Colonic mucosa (tissue), 4 donors: ENCODE data around the gene WNT9B. TPM values are rescaled to one million over a fixed set of nuclear protein-coding genes. Genes with fewer than 3 reads are reported as not detected.

Experiments used
- DNase-seq: peaks from one replicate; pipeline ENCODE4 v3.0.0-alpha.2; 2020
- H3K27ac ChIP-seq: fragments of 200-600 bp; one replicate; pipeline ENCODE4 v1.8.0; 2021
- H3K27me3 ChIP-seq: fragments of 200-600 bp; one replicate; pipeline ENCODE4 v1.8.0; 2021
- H3K36me3 ChIP-seq: fragments of 200-600 bp; one replicate; pipeline ENCODE4 v1.8.0; 2021
- H3K4me1 ChIP-seq: fragments of 200-600 bp; one replicate; pipeline ENCODE4 v1.8.0; 2021; ENCODE audit warnings: mild to moderate bottlenecking
- H3K4me3 ChIP-seq: fragments of 200-600 bp; one replicate; pipeline ENCODE4 v1.8.0; 2021
- H3K9ac ChIP-seq, 2 donors: one replicate each; pipeline ENCODE4 v1.7.0; 2013; ENCODE audit warnings: control low read depth in 2 of 2, low read depth in 2 of 2, low read length in 2 of 2
- H3K9me3 ChIP-seq: fragments of 200-600 bp; one replicate; pipeline ENCODE4 v1.8.0; 2021
- CTCF ChIP-seq: fragments of 200-600 bp; IDR thresholded peaks from one replicate; pipeline ENCODE4 v1.8.0; 2022; ENCODE audit warnings: antibody characterized with exemption, mild to moderate bottlenecking
- intact Hi-C: fragments of 100-400 bp; cut with DNase I; formaldehyde crosslinking; loops from one replicate; pipeline ENCODE4 v1.14.1; 2022
- total RNA-seq, 2 donors: library from RNA; stranded (reverse); fragmentation: NEBNext Ultra II Directional in 1 of 2; extraction: Animal tissue kit (Norgen Biotek cat#: 25700) in 1 of 2; gene quantifications; one replicate each; pipeline ENCODE4 v1.2.1, GENCODE V29; 2021
- donor health status: healthy.
- donor health status: DM: no; HTN: no; CAD: no.
- donor health status: DM: no; HTN: no; CAD: no.

Gene WNT9B
- total RNA-seq, 2 donors from 2014 or later, result not detected

GRCh38 chr17:46876353-46876887 lies 25.0 kb downstream of the WNT9B start:
- H3K9me3 ChIP-seq, result no peaks in the 10 kb centered on the region
- peak; percentile 53 for TF ChIP-seq CTCF
- H3K27me3 ChIP-seq, result no peaks in the 10 kb centered on the region
- peak; percentile 68 for DNase-seq
- H3K4me1 ChIP-seq, result no peaks in the 10 kb centered on the region
- no peak overlapping the region for H3K9ac ChIP-seq
- no peak overlapping the region for H3K4me3 ChIP-seq
- intact Hi-C loops, result loop anchor here (5.0 kb wide), 1 partner anchor 34 kb away; no protein-coding TSS in a partner anchor
- H3K27ac ChIP-seq, result no peak overlapping the region
- H3K36me3 ChIP-seq, result no peaks in the 10 kb centered on the region

DNA sequence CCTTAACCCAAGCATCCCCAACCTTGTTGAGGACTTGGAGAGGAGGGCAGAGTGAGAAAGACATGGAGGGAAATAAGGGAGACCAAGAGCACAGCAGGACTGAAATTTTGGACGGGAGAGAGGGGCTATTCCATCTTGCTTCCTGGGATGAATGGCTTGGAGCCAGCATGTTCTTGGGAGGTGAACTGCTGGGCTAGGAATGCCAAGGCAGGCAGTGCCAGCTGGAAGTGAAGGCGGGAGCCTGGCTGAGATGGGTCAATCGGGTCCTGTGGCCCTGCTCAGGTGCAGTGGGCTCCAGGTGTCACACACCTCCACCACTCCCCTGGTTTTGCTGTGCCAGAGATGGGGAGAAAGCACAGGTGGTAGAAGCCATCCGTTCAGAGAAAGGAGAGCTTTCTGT lies 25.5 kb downstream of the WNT9B start:
- Histone ChIP-seq H3K27ac (no peak overlapping the region), H3K9me3 (no peaks in the 10 kb centered on the region), H3K9ac (no peak overlapping the region), H3K4me3 (no peak overlapping the region), H3K27me3 (no peaks in the 10 kb centered on the region), H3K4me1 (no peaks in the 10 kb centered on the region), H3K36me3 (no peaks in the 10 kb centered on the region)
- DNase-seq, result no peak
- intact Hi-C loops, result loop anchor here (5.0 kb wide), 1 partner anchor 35 kb away; no protein-coding TSS in a partner anchor
- no peak for TF ChIP-seq CTCF

DNA sequence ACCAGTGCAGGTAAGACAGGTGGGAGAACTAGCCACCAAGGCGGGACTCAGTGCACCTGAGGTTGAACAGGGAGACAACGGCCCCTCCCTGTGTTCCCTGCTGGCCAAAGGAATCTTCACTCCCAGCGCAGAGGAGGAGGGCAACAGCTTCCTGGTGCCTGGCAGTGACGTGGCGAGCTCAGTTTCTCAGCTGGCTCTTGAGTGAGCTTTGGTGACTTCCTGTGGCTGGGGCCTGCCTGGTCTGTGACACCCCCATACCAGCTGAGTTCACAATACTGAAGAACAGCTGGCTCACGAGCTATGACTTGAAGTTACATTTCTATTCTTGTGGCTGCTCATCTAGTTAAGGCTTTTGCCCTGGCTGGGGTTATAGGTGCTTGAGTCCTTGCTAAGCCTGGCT lies 26.1 kb downstream of the WNT9B start:
- no peak overlapping the region for H3K4me3 ChIP-seq
- H3K36me3 ChIP-seq, result no peaks in the 10 kb centered on the region
- no peak for TF ChIP-seq CTCF
- intact Hi-C loops, result loop anchor here (5.0 kb wide), 1 partner anchor 35 kb away; no protein-coding TSS in a partner anchor
- no peaks in the 10 kb centered on the region for H3K4me1 ChIP-seq
- H3K27me3 ChIP-seq, result no peaks in the 10 kb centered on the region
- no peaks in the 10 kb centered on the region for H3K9me3 ChIP-seq
- DNase-seq, result no peak
- H3K27ac ChIP-seq, result no peak overlapping the region
- H3K9ac ChIP-seq, result no peak overlapping the region

- DNase-seq, result no peak
These were observed 26.7 kb downstream of the WNT9B start for GRCh38 chr17:46878055-46878454.

DNA sequence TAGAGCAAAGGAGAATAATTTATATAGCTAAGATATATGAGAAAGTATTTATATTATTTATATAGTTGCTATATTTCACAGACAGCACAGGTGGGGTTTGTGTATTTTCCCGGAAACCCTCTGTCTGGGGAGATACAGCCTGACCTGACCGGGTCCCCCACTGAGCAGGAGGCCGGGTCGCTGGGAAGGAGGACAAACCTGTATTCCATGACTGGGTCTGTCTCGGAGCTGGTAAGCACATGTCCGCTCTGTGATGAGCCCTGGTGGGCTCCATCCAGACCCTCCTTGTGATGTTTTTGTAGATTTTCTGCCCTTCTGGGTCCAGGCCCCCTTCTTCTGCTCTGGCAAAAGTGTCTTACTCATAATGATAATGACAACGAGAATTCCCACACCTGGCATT lies 27.7 kb downstream of the WNT9B start:
- no peak for DNase-seq
- no peaks in the 10 kb centered on the region for H3K27me3 ChIP-seq
- intact Hi-C loops, result loop anchor here (5.0 kb wide), 1 partner anchor 37 kb away; no protein-coding TSS in a partner anchor
- no peaks in the 10 kb centered on the region for H3K4me1 ChIP-seq
- no peak overlapping the region for H3K9ac ChIP-seq
- TF ChIP-seq CTCF, result no peak
- H3K9me3 ChIP-seq, result no peaks in the 10 kb centered on the region
- H3K27ac ChIP-seq, result no peak overlapping the region
- no peaks in the 10 kb centered on the region for H3K36me3 ChIP-seq
- no peak overlapping the region for H3K4me3 ChIP-seq

More at GRCh38 chr17:46878055-46878454, 26.7 kb downstream of the WNT9B start:
- Histone ChIP-seq H3K4me1 (no peaks in the 10 kb centered on the region), H3K4me3 (no peak overlapping the region), H3K27ac (no peak overlapping the region), H3K36me3 (no peaks in the 10 kb centered on the region), H3K27me3 (no peaks in the 10 kb centered on the region), H3K9me3 (no peaks in the 10 kb centered on the region), H3K9ac (no peak overlapping the region)
- intact Hi-C loops, result loop anchor here (5.0 kb wide), 1 partner anchor 36 kb away; no protein-coding TSS in a partner anchor
- no peak for TF ChIP-seq CTCF
